Endodermal cell (in vitro differentiated cells): ENCODE results near the gene SETDB2. TPM values are rescaled to one million over a fixed set of nuclear protein-coding genes. Genes with fewer than 3 reads are reported as not detected.

Experiments
- DNase-seq: peaks from one replicate; pipeline ENCODE4 v3.0.0-alpha.2; 2017
- H3K27ac ChIP-seq: 2 replicates; pipeline ENCODE4 v1.5.1; 2013; ENCODE audit warnings: mild to moderate bottlenecking, low read depth, low read length, moderate library complexity
- H3K27me3 ChIP-seq: 2 replicates; pipeline ENCODE4 v1.6.1; 2013; ENCODE audit warnings: mild to moderate bottlenecking, low read length, moderate library complexity; ENCODE audit not compliant: insufficient read depth, control insufficient read depth, poor library complexity, severe bottlenecking
- H3K36me3 ChIP-seq: 2 replicates; pipeline ENCODE4 v1.7.0; 2013; ENCODE audit warnings: mild to moderate bottlenecking, low read length, moderate library complexity; ENCODE audit not compliant: control insufficient read depth, insufficient read depth
- H3K4me1 ChIP-seq: one replicate; pipeline ENCODE4 v1.7.0; 2013; ENCODE audit warnings: low read length; ENCODE audit not compliant: control insufficient read depth, insufficient read depth
- H3K4me3 ChIP-seq: 2 replicates; pipeline ENCODE4 v1.5.1; 2013; ENCODE audit warnings: mild to moderate bottlenecking, low read length, moderate library complexity
- H3K9ac ChIP-seq: 2 replicates; pipeline ENCODE4 v1.6.1; 2013; ENCODE audit warnings: mild to moderate bottlenecking, low read length, moderate library complexity; ENCODE audit not compliant: poor library complexity, severe bottlenecking; ENCODE audit errors: extremely low read depth
- H3K9me3 ChIP-seq: 2 replicates; pipeline ENCODE4 v1.6.1; 2013; ENCODE audit warnings: mild to moderate bottlenecking, low read length, moderate library complexity; ENCODE audit not compliant: control insufficient read depth
- H3K27ac Mint-ChIP-seq: 2 replicates; pipeline ENCODE4 v1.8.0; 2020; ENCODE audit warnings: mixed read lengths
- H3K27me3 Mint-ChIP-seq: 2 replicates; pipeline ENCODE4 v1.8.0; 2021; ENCODE audit warnings: mild to moderate bottlenecking, mixed read lengths; ENCODE audit not compliant: insufficient read depth
- H3K36me3 Mint-ChIP-seq: 2 replicates; pipeline ENCODE4 v1.8.0; 2020; ENCODE audit warnings: low read depth, mixed read lengths
- H3K4me1 Mint-ChIP-seq: 2 replicates; pipeline ENCODE4 v1.8.0; 2020; ENCODE audit warnings: mixed read lengths
- H3K4me3 Mint-ChIP-seq: 2 replicates; pipeline ENCODE4 v1.8.0; 2020; ENCODE audit warnings: mild to moderate bottlenecking, moderate library complexity, mixed read lengths
- H3K9me3 Mint-ChIP-seq: 2 replicates; pipeline ENCODE4 v1.8.0; 2020; ENCODE audit warnings: mild to moderate bottlenecking, mixed read lengths
- CTCF ChIP-seq: fragments of 200-600 bp; sonication (generic); conservative IDR thresholded peaks from 2 replicates; pipeline ENCODE4 v1.5.0; 2021; ENCODE audit warnings: antibody characterized with exemption, mild to moderate bottlenecking
- WGBS, 2 experiments: methylation state at CpG; one replicate each; pipeline versions ENCODE4 v1.1.5 to v1.1.7; 2013; ENCODE audit warnings: missing lambda C conversion rate in 2 of 2, mixed read lengths in 1 of 2; ENCODE audit not compliant: insufficient coverage in 1 of 2, insufficient read length in 1 of 2; 5-methylcytosine and 5-hydroxymethylcytosine counted together
- long read RNA-seq, 4 experiments: library from polyadenylated mRNA in 2 of 4; library from RNA in 1 of 4; library from capped mRNA in 1 of 4; stranded (forward) in 3 of 4; unstranded in 1 of 4; transcript quantifications; one replicate each; pipeline ENCODE4 v2.0.0, GENCODE V29; 2020 to 2021; ENCODE audit warnings: inconsistent platforms in 1 of 4
- polyA plus RNA-seq, 2 experiments: library from polyadenylated mRNA; stranded (reverse); fragments of 50-300 nt; gene quantifications; one replicate each; pipeline ENCODE4 v1.2.3, GENCODE V29; 2013
- total RNA-seq, 2 donors: library from RNA; stranded (reverse); fragmentation: NEBNext Ultra II Directional in 1 of 2; extraction: Animal tissue kit (Norgen Biotek cat#: 25700) in 1 of 2; gene quantifications; 2 replicates in 1 of 2; 3 replicates in 1 of 2; pipeline ENCODE4 v1.2.1, GENCODE V29; 2021

The SETDB2 gene
- total RNA-seq = 1 to 10 TPM; 7.8 to 9.5 TPM
- polyA plus RNA-seq (2013, experiment 1 of 2) = 7.6 TPM
- polyA plus RNA-seq (2013, experiment 2 of 2) = 7.0 TPM
- long read RNA-seq, experiment 1, full-length matches to known transcripts = 1 of 3 reads
- long read RNA-seq, experiment 1, partial matches to known transcripts = 2 of 3 reads
- long read RNA-seq, experiment 1, other reads (novel, unspliced or antisense) = 0 of 3 reads
- long read RNA-seq, experiment 2, full-length matches to known transcripts = 1 of 21 reads
- long read RNA-seq, experiment 2, partial matches to known transcripts = 1 of 21 reads
- long read RNA-seq, experiment 2, other reads (novel, unspliced or antisense) = 19 of 21 reads
- long read RNA-seq, experiment 3, full-length matches to known transcripts = 2 of 68 reads
- long read RNA-seq, experiment 3, partial matches to known transcripts = 8 of 68 reads
- long read RNA-seq, experiment 3, other reads (novel, unspliced or antisense) = 58 of 68 reads
- long read RNA-seq, experiment 4, partial matches to known transcripts = 2 of 15 reads
- long read RNA-seq, experiment 4, other reads (novel, unspliced or antisense) = 13 of 15 reads

GRCh38 chr13:49443704-49444523 lies at the start of gene SETDB2, which contains the start of gene CAB39L:
Gene SETDB2, plus strand, starts transcription at chr13:49444274. Its CDS starts 7,620 bp downstream, at chr13:49451894.
Gene CAB39L, minus strand, starts transcription at chr13:49444064. Its CDS starts 61,154 bp downstream, at chr13:49382910.
- H3K4me3 Mint-ChIP-seq = peak within 1 kb of the TSS; percentile 93
- Histone ChIP-seq H3K36me3 (peaks cover 6% of the 10 kb centered on the region), H3K4me3 (peak within 1 kb of the TSS; percentile 84), H3K9me3 (no peaks in the 10 kb centered on the region), H3K27ac (peak within 1 kb of the TSS; percentile 90), H3K27me3 (no peaks in the 10 kb centered on the region), H3K9ac (peak within 1 kb of the TSS; percentile 91), H3K4me1 (no peaks in the 10 kb centered on the region)
- 0 to 3% methylated on average over 28 to 53 of the region's 53 CpGs for WGBS, 2 experiments
- H3K9me3 Mint-ChIP-seq = no peaks in the 10 kb centered on the region
- peak within 1 kb of the TSS; percentile 99 for H3K27ac Mint-ChIP-seq
- peak; percentile 100 for DNase-seq
- peak; percentile 53 for TF ChIP-seq CTCF
- H3K4me1 Mint-ChIP-seq = peaks cover 3% of the 10 kb centered on the region
- no peaks in the 10 kb centered on the region for H3K27me3 Mint-ChIP-seq
- H3K36me3 Mint-ChIP-seq = peaks cover 1% of the 10 kb centered on the region

GRCh38 chr13:49395451-49395865 lies 48.6 kb upstream of the SETDB2 start:
- Mint-ChIP-seq H3K36me3 (no peaks in the 10 kb centered on the region), H3K27ac (no peak overlapping the region), H3K9me3 (peaks cover 2% of the 10 kb centered on the region), H3K27me3 (no peaks in the 10 kb centered on the region), H3K4me1 (no peaks in the 10 kb centered on the region), H3K4me3 (no peak overlapping the region)
- Histone ChIP-seq H3K27ac (no peak overlapping the region), H3K36me3 (no peaks in the 10 kb centered on the region), H3K9me3 (no peaks in the 10 kb centered on the region), H3K9ac (no peak overlapping the region), H3K4me3 (no peak overlapping the region), H3K27me3 (no peaks in the 10 kb centered on the region), H3K4me1 (no peaks in the 10 kb centered on the region)
- DNase-seq = no peak
- WGBS, 2 experiments = 83 to 100% methylated on average over 1 of the region's 1 CpG
- no peak for TF ChIP-seq CTCF

- no peak overlapping the region for H3K27ac ChIP-seq
- no peak for DNase-seq
- no peaks in the 10 kb centered on the region for H3K36me3 ChIP-seq
- no peaks in the 10 kb centered on the region for H3K36me3 Mint-ChIP-seq
- no peak overlapping the region for H3K4me3 Mint-ChIP-seq
- H3K4me1 Mint-ChIP-seq = no peaks in the 10 kb centered on the region
- no peaks in the 10 kb centered on the region for H3K4me1 ChIP-seq
- no peaks in the 10 kb centered on the region for H3K27me3 Mint-ChIP-seq
- H3K4me3 ChIP-seq = no peak overlapping the region
- H3K9me3 ChIP-seq = no peaks in the 10 kb centered on the region
- H3K9ac ChIP-seq = no peak overlapping the region
- peaks cover 2% of the 10 kb centered on the region for H3K9me3 Mint-ChIP-seq
- 93% methylated on average over 1 of the region's 1 CpG; no CpG with 5 or more reads in 1 of the 2 experiments for WGBS, 2 experiments
- H3K27me3 ChIP-seq = no peaks in the 10 kb centered on the region
- no peak overlapping the region for H3K27ac Mint-ChIP-seq
- TF ChIP-seq CTCF = no peak
These were observed 48.1 kb upstream of the SETDB2 start for GRCh38 chr13:49395878-49396380.
